SIG-M5 treated with dmso at 0.1 percent for 504 hours (cell line): ENCODE measurements around the gene ATF6B.
"Not testable (repeated sequence)": the region's sequence is repeated elsewhere in the genome, so short reads cannot be mapped to it uniquely, and the experiment has no call there.

Experiments used
- DNase-seq: peaks from one replicate; lab custom pipeline; 2025; ENCODE audit not compliant: unreplicated experiment; lab: John Stamatoyannopoulos, UW

ATF6B gene

GRCh38 chr6:32083812-32084768 lies 44.0 kb downstream of the ATF6B start:
- DNase-seq, result no peak

- no peak for DNase-seq
These were observed 45.1 kb downstream of the ATF6B start for GRCh38 chr6:32082935-32083334.

GRCh38 chr6:32082478-32082877 lies 45.6 kb downstream of the ATF6B start:
- DNase-seq, result no peak

- DNase-seq, result peak; percentile 41
These were observed 46.7 kb downstream of the ATF6B start for GRCh38 chr6:32081168-32081990.

- DNase-seq, result no peak
These were observed 48.3 kb downstream of the ATF6B start for GRCh38 chr6:32079566-32080290.

- peak; percentile 21 for DNase-seq
These were observed 51.7 kb downstream of the ATF6B start for GRCh38 chr6:32076321-32076809.

- DNase-seq, result no peak
These were observed 52.3 kb downstream of the ATF6B start for GRCh38 chr6:32075781-32076180.

- DNase-seq, result no peak
These were observed 53.0 kb downstream of the ATF6B start for GRCh38 chr6:32074996-32075532.

- DNase-seq, result no peak
These were observed 54.4 kb downstream of the ATF6B start for GRCh38 chr6:32073613-32074012.

GRCh38 chr6:32073101-32073500 lies 54.9 kb downstream of the ATF6B start:
- DNase-seq, result no peak

GRCh38 chr6:32070814-32071543 lies 57.1 kb downstream of the ATF6B start:
- no peak for DNase-seq

- DNase-seq, result no peak
These were observed 58.0 kb downstream of the ATF6B start for GRCh38 chr6:32069878-32070515.

GRCh38 chr6:32069460-32069859 lies 58.6 kb downstream of the ATF6B start:
- DNase-seq, result no peak

GRCh38 chr6:32068867-32069266 lies 59.2 kb downstream of the ATF6B start:
- DNase-seq, result no peak

GRCh38 chr6:32068315-32068714 lies 59.7 kb downstream of the ATF6B start:
- DNase-seq, result not testable (repeated sequence)

GRCh38 chr6:32067521-32067920 lies 60.5 kb downstream of the ATF6B start:
- DNase-seq, result not testable (repeated sequence)
